H1 (cell line): ENCODE measurements around the gene SLC35F5. TPM values are rescaled to one million over a fixed set of nuclear protein-coding genes. Genes with fewer than 3 reads are reported as not detected.
"Not testable (repeated sequence)": the region's sequence is repeated elsewhere in the genome, so short reads cannot be mapped to it uniquely, and the experiment has no call there.

Source experiments
- CTCF ChIA-PET: fragments of 300-600 bp; sonication (Branson Sonifier 250); formaldehyde crosslinking; loops from one replicate; lab custom pipeline; 2021; ENCODE audit not compliant: partially characterized antibody; lab: Charles Lee
- POLR2A ChIA-PET: fragments of 300-600 bp; sonication (Branson Sonifier 250); formaldehyde crosslinking; loops from one replicate; lab custom pipeline; 2021; ENCODE audit warnings: inconsistent platforms; ENCODE audit not compliant: partially characterized antibody; lab: Charles Lee
- DNase-seq, 2 experiments: peaks; one replicate each; pipeline versions ENCODE4 v3.0.0 to v3.0.0-alpha.2; 2010 to 2022; ENCODE audit warnings: low spot score in 2 of 2, low read depth in 1 of 2, mixed read lengths in 1 of 2
- FAIRE-seq: peaks from 2 replicates; lab custom pipeline; 2011; peaks lifted over from hg19 to GRCh38; lab: Jason Lieb, UNC
- H2AFZ ChIP-seq: 2 replicates; pipeline ENCODE4 v1.8.1; 2012; ENCODE audit warnings: low read length, inconsistent platforms
- H2AK5ac ChIP-seq: 2 replicates; pipeline ENCODE4 v1.6.1; 2013; ENCODE audit warnings: low read depth, low read length
- H2BK120ac ChIP-seq: replicated peaks from 2 replicates; pipeline ENCODE3; 2013; ENCODE audit warnings: low read depth, low read length, inconsistent platforms
- H2BK12ac ChIP-seq: 2 replicates; pipeline ENCODE4 v1.6.1; 2013; ENCODE audit warnings: low read depth, low read length
- H2BK15ac ChIP-seq: 2 replicates; pipeline ENCODE4 v1.6.1; 2013; ENCODE audit warnings: low read length
- H2BK20ac ChIP-seq: 2 replicates; pipeline ENCODE4 v1.6.1; 2013; ENCODE audit warnings: low read length
- H2BK5ac ChIP-seq: 2 replicates; pipeline ENCODE4 v1.6.1; 2013; ENCODE audit warnings: low read depth, low read length
- H3K14ac ChIP-seq: 2 replicates; pipeline ENCODE4 v1.6.1; 2013; ENCODE audit warnings: inconsistent platforms; ENCODE audit not compliant: insufficient read length
- H3K18ac ChIP-seq: 2 replicates; pipeline ENCODE4 v1.6.1; 2013; ENCODE audit warnings: low read length; ENCODE audit errors: extremely low read depth
- H3K23ac ChIP-seq: 2 replicates; pipeline ENCODE4 v1.6.1; 2013; ENCODE audit warnings: inconsistent platforms; ENCODE audit not compliant: insufficient read length
- H3K23me2 ChIP-seq: 2 replicates; pipeline ENCODE4 v1.6.1; 2013; ENCODE audit warnings: low read depth, low read length
- H3K27ac ChIP-seq: 2 replicates; pipeline ENCODE4 v1.6.1; 2011; ENCODE audit warnings: low read depth, low read length, inconsistent platforms
- H3K27me3 ChIP-seq, 4 experiments: replicated peaks in 1 of 4; 1 replicate in 1 of 4; 2 replicates in 3 of 4; pipeline versions ENCODE4 v1.6.1 to v1.8.1; 2011 to 2013; ENCODE audit warnings: low read length in 3 of 4, mild to moderate bottlenecking in 3 of 4, inconsistent platforms in 2 of 4, mixed read lengths in 2 of 4, moderate library complexity in 1 of 4; ENCODE audit not compliant: control insufficient read depth in 3 of 4, insufficient read depth in 3 of 4; ENCODE audit errors: extremely low read depth in 1 of 4
- H3K36me3 ChIP-seq, 4 experiments: 2 replicates each; pipeline versions ENCODE4 v1.6.1 to v1.8.1; 2011 to 2013; ENCODE audit warnings: mild to moderate bottlenecking in 4 of 4, low read length in 3 of 4, moderate library complexity in 2 of 4, control low read depth in 1 of 4, inconsistent platforms in 1 of 4; ENCODE audit not compliant: insufficient read depth in 4 of 4, control insufficient read depth in 2 of 4
- H3K4ac ChIP-seq: replicated peaks from 2 replicates; pipeline ENCODE3; 2013; ENCODE audit warnings: low read length, low read depth, mixed read lengths, inconsistent platforms; ENCODE audit not compliant: insufficient read length
- H3K4me1 ChIP-seq, 4 experiments: replicated peaks in 1 of 4; 1 replicate in 1 of 4; 2 replicates in 3 of 4; pipeline versions ENCODE4 v1.6.1 to v1.8.1; 2011 to 2013; ENCODE audit warnings: low read length in 3 of 4, inconsistent platforms in 2 of 4, mixed read lengths in 1 of 4; ENCODE audit not compliant: insufficient read depth in 4 of 4, control insufficient read depth in 3 of 4
- H3K4me2 ChIP-seq, 2 experiments: 2 replicates each; pipeline versions ENCODE4 v1.6.1 to v1.8.1; 2011 to 2013; ENCODE audit warnings: low read depth in 2 of 2, low read length in 2 of 2, control low read depth in 1 of 2, inconsistent platforms in 1 of 2, mild to moderate bottlenecking in 1 of 2; ENCODE audit not compliant: insufficient read depth in 1 of 2
- H3K4me3 ChIP-seq, 4 experiments: fragments of 200-600, 300-600 bp in 1 of 4; sonication (generic), shearing (Covaris generic), sonication (Bioruptor Twin) in 1 of 4; 2 replicates each; pipeline versions ENCODE4 v1.5.1 to v1.8.1; 2011 to 2016; ENCODE audit warnings: low read length in 4 of 4, low read depth in 3 of 4, control low read depth in 2 of 4, inconsistent platforms in 2 of 4, mild to moderate bottlenecking in 2 of 4, mixed read lengths in 1 of 4, moderate library complexity in 1 of 4; ENCODE audit not compliant: insufficient read depth in 2 of 4; ENCODE audit errors: extremely low read depth in 1 of 4
- H3K56ac ChIP-seq: replicated peaks from 2 replicates; pipeline ENCODE3; 2013; ENCODE audit warnings: low read depth, mild to moderate bottlenecking, mixed read lengths, low read length, inconsistent platforms; ENCODE audit not compliant: insufficient read length
- H3K79me1 ChIP-seq: 2 replicates; pipeline ENCODE4 v1.6.1; 2013; ENCODE audit warnings: low read depth, low read length, control low read depth
- H3K79me2 ChIP-seq, 2 experiments: 2 replicates each; pipeline versions ENCODE4 v1.6.1 to v1.8.1; 2012 to 2013; ENCODE audit warnings: low read length in 2 of 2, mild to moderate bottlenecking in 2 of 2, inconsistent platforms in 1 of 2; ENCODE audit not compliant: insufficient read depth in 2 of 2, control insufficient read depth in 1 of 2
- H3K9ac ChIP-seq, 4 experiments: replicated peaks in 1 of 4; 1 replicate in 1 of 4; 2 replicates in 3 of 4; pipeline versions ENCODE4 v1.6.1 to v1.8.1; 2011 to 2013; ENCODE audit warnings: low read depth in 3 of 4, low read length in 3 of 4, control low read depth in 2 of 4, mild to moderate bottlenecking in 2 of 4, moderate library complexity in 2 of 4, inconsistent platforms in 1 of 4; ENCODE audit errors: extremely low read depth in 1 of 4
- H3K9me3 ChIP-seq, 2 experiments: 2 replicates each; pipeline versions ENCODE4 v1.6.1 to v1.8.1; 2012 to 2013; ENCODE audit warnings: mild to moderate bottlenecking in 2 of 2, moderate library complexity in 2 of 2, control low read depth in 1 of 2, inconsistent platforms in 1 of 2, low read depth in 1 of 2, low read length in 1 of 2, mixed read lengths in 1 of 2; ENCODE audit not compliant: insufficient read depth in 2 of 2
- H4K20me1 ChIP-seq, 2 experiments: replicated peaks in 1 of 2; 2 replicates each; pipeline versions ENCODE3 to v1.8.1; 2011 to 2013; ENCODE audit warnings: inconsistent platforms in 2 of 2, low read length in 2 of 2, mild to moderate bottlenecking in 1 of 2; ENCODE audit not compliant: insufficient read depth in 2 of 2, control insufficient read depth in 1 of 2
- H4K5ac ChIP-seq: 2 replicates; pipeline ENCODE4 v1.6.1; 2013; ENCODE audit warnings: low read length, low read depth, mixed read lengths, inconsistent platforms; ENCODE audit not compliant: insufficient read length
- H4K8ac ChIP-seq: 2 replicates; pipeline ENCODE4 v1.8.0; 2013; ENCODE audit warnings: mild to moderate bottlenecking, moderate library complexity, low read length, inconsistent platforms; ENCODE audit not compliant: insufficient read depth; ENCODE audit errors: extremely low read depth
- H4K91ac ChIP-seq: replicated peaks from 2 replicates; pipeline ENCODE3; 2013; ENCODE audit warnings: low read length, mixed read lengths, inconsistent platforms; ENCODE audit not compliant: insufficient read length
- CHD1 ChIP-seq: IDR thresholded peaks from 2 replicates; pipeline ENCODE4 v1.6.1; 2012; ENCODE audit warnings: low read depth, low read length, improper control_type of control experiment
- HDAC6 ChIP-seq: IDR thresholded peaks from one replicate; pipeline ENCODE4 v1.7.1; 2012; ENCODE audit warnings: low read depth, mild to moderate bottlenecking, inconsistent platforms, low read length, moderate library complexity
- JUND ChIP-seq: IDR thresholded peaks from 2 replicates; pipeline ENCODE4 v1.6.1; 2011; ENCODE audit warnings: mild to moderate bottlenecking, improper control_type of control experiment, low read length
- KDM5A ChIP-seq: fragments of 200-600 bp; IDR thresholded peaks from 2 replicates; pipeline ENCODE4 v1.7.1; 2012; ENCODE audit warnings: mild to moderate bottlenecking, low read length, inconsistent platforms, mixed read lengths
- POU5F1 ChIP-seq: IDR thresholded peaks from 2 replicates; pipeline ENCODE4 v1.6.1; 2011; ENCODE audit warnings: low read depth, mild to moderate bottlenecking, low read length, moderate library complexity
- RFX5 ChIP-seq: IDR thresholded peaks from 2 replicates; pipeline ENCODE4 v1.6.1; 2011; ENCODE audit warnings: low read depth, low read length, improper control_type of control experiment, borderline replicate concordance
- ZNF274 ChIP-seq: IDR thresholded peaks from 2 replicates; pipeline ENCODE4 v1.7.0; 2012; ENCODE audit warnings: low read length, borderline replicate concordance; ENCODE audit errors: extremely low read depth
- WGBS, 2 experiments: shearing (Covaris generic) in 1 of 2; methylation state at CpG; one replicate each; pipeline versions ENCODE4 v1.1.6 to v1.1.7; 2013 to 2015; ENCODE audit warnings: low lambda C conversion rate in 2 of 2, mixed read lengths in 2 of 2, inconsistent platforms in 1 of 2, low coverage in 1 of 2, missing lambda C conversion rate in 1 of 2; ENCODE audit not compliant: insufficient replicate concordance in 2 of 2, insufficient coverage in 1 of 2, insufficient read length in 1 of 2; ENCODE audit errors: extremely low coverage in 1 of 2, missing lambda C conversion rate in 1 of 2; 5-methylcytosine and 5-hydroxymethylcytosine counted together
- polyA plus RNA-seq, 7 experiments: library from polyadenylated mRNA; depleted of rRNA in 3 of 7; stranded (reverse) in 5 of 7; unstranded in 2 of 7; fragments of >200 nt in 5 of 7; fragments of 200-250 nt in 2 of 7; gene quantifications; 1 replicate in 5 of 7; 2 replicates in 1 of 7; 4 replicates in 1 of 7; pipeline versions ENCODE4 v1.2.1 to v1.2.3, GENCODE V29; 2011 to 2013; ENCODE audit warnings: missing spikeins in 2 of 7, mixed read lengths in 2 of 7
- total RNA-seq: library from RNA; stranded (reverse); fragmentation: NEBNext Ultra II Directional; extraction: Animal tissue kit (Norgen Biotek cat#: 25700); gene quantifications from 2 replicates; pipeline ENCODE4 v1.2.1, GENCODE V29; 2021

Gene SLC35F5
- total and polyA plus RNA-seq, 2 of the 8 experiments (the other 6 are each of a cell fraction or from before 2014, with no cell fraction given): 11.8 to 22.2 TPM

GRCh38 chr2:113692698-113693428, 63.6 kb downstream of the SLC35F5 start (continued):
- TF ChIP-seq HDAC6 (no peak), POU5F1 (no peak), RFX5 (no peak), KDM5A (no peak), CHD1 (no peak), JUND (no peak), ZNF274 (no peak)

DNA sequence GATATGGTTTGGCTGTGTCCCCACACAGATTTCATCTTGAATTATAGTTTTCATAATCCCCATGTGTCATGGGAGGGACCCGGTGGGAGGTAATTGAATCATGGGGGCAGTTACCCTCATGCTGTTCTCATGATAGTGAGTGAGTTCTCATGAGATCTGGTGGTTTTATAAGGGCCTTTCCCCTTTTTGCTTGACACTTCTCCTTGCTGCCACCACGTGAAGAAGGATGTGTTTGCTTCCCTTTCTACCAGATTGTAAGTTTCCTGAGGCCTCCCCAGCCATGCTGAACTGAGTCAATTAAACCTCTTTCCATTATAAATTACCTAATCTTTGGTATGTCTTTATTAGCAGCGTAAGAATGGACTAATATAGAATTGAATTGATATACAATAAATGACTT, 65.6 kb downstream of the SLC35F5 start:
- H3K4me2 ChIP-seq: not testable (repeated sequence)

More for the DNA sequence above, 65.6 kb downstream of the SLC35F5 start:
- CTCF ChIA-PET, H4K20me1 ChIP-seq, H2BK120ac ChIP-seq, H3K4me3 ChIP-seq, H2AK5ac ChIP-seq, H2BK12ac ChIP-seq, H3K27me3 ChIP-seq, H3K14ac ChIP-seq, H3K9ac ChIP-seq, H3K4ac ChIP-seq, FAIRE-seq, H3K27ac ChIP-seq, H3K79me2 ChIP-seq, H4K8ac ChIP-seq, H3K9me3 ChIP-seq, H3K36me3 ChIP-seq, H4K91ac ChIP-seq, H3K4me1 ChIP-seq, H2BK5ac ChIP-seq, DNase-seq, H2AFZ ChIP-seq, H3K23me2 ChIP-seq, H3K56ac ChIP-seq, H4K5ac ChIP-seq, H3K79me1 ChIP-seq, H3K18ac ChIP-seq, H3K23ac ChIP-seq, POLR2A ChIA-PET, H2BK15ac ChIP-seq, H2BK20ac ChIP-seq: not testable (repeated sequence)
- WGBS, 2 experiments: 66% methylated on average over 3 of the region's 3 CpGs; no CpG with 5 or more reads in 1 of the 2 experiments
